CD1c-positive myeloid dendritic cell (primary cell): ENCODE data around the gene STARD6.
"Not testable (repeated sequence)": the region's sequence is repeated elsewhere in the genome, so short reads cannot be mapped to it uniquely, and the experiment has no call there.

Source experiments
- DNase-seq: peaks from one replicate; pipeline ENCODE4 v3.0.0-alpha.2; 2016; ENCODE audit errors: extremely low spot score

The STARD6 gene

DNA sequence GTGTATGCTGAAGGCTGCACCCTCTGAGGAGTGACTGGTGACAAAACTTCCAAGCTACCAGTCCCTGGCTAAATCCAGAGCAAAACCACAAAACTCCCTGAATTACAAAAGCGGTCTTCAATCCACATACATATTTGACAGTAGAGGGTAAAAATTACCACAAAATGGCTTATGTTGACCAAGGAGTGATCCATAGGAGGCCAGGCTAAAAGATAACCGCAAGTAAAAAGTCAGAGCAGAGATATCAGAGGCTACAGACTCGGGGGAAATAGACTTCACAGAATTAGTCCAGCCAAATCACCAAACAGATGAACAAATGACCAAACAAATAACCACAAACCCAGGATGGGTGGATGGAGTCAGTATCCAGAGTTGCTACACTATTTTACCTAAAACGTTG lies 19.4 kb downstream of the STARD6 start:
- no peak for DNase-seq

DNA sequence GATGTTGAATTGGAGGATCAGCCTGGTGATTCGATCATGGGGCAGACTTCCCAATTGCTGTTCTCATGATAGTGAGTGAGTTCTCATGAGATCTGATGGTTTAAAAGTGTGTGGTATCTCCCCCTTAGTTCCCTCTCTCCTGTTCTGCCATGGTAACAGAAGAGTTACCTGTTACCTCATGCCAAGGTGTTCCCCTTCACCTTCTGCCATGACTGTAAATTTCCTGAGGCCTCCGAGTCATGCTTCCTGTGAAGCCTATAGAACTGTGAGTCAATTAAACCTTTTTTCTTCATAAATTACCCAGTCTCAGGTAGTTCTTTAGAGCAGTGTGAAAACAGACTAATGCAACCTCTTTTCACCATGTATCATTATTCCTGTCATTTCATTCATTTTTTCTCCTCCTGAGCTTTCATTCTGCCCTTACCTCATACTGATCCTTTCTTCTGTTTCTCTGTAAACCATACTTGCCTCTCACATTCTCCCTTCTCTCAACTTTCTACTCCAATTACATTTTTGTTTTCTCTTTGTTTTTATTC lies 22.0 kb downstream of the STARD6 start:
- DNase-seq = no peak

DNA sequence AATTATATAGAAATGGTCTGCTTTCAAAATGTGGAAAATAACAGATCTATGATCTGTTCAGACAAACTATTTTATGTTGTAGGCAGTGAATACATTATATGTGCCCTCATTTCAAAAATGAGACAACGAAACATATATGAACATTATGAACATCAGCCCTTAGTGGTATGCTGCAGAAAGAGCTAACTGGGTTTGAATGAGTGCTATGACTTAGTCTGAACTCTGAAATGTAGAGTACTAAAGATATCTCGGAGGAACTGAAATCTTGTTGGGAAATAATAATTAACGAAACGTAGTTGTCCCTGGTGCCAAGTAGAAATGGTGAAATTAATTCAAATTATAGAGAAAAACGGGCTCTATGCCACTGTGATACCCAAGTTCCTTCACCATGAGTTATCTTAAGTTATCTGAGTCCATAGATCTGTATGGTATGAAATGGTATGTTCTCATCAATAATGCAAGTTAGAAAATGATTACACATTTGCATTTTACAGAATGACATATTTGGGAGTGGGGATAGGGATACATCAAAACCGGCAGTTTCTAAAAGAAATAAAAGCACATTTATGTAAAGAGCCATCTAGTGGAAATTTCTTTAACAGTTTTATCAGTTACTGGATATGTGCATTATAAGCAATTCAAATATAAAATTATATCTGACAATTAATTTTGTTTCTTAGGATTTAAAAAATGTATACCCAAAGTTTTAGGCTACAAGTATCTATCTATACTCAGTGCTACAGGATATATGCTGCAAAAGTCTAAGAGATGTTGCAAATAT lies 26.7 kb downstream of the STARD6 start:
- DNase-seq = no peak

DNA sequence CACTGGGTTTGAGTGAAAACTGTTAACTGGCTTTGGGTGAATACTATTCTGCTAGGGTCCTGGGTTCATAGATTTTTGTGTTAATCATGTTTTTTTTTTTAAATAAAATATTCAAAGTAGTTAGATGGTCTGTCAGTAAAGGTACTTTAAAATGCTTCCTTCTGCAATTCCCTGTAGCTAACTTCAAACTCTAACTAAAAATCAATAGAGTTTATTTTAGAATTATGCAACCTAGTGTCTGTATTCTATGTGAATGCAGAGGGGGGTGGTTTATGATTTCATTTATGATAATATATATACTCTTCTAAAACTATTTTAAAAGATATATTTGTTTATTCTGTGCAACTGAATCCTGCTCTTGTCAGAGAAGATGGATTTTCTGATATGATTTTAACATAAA lies 27.9 kb downstream of the STARD6 start:
- no peak for DNase-seq

DNA sequence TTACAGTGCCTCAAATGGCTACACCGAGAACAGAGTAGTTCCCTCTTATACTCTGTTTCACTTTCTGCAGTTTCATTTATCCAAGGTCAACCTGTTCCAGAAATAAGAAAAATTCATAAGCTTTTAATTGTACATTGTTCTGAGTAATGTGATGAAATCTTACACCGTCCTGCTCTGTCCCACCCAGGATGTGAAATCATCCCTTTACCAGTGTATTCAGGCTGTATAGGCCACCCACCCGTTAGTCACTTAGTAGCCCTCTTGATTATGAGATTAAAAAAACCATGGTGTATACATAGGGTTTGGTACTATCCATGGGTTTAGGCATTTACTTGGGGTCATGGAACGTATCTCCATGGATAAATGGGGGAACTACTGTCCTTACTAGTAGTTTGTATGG lies 29.8 kb downstream of the STARD6 start:
- no peak for DNase-seq

DNA sequence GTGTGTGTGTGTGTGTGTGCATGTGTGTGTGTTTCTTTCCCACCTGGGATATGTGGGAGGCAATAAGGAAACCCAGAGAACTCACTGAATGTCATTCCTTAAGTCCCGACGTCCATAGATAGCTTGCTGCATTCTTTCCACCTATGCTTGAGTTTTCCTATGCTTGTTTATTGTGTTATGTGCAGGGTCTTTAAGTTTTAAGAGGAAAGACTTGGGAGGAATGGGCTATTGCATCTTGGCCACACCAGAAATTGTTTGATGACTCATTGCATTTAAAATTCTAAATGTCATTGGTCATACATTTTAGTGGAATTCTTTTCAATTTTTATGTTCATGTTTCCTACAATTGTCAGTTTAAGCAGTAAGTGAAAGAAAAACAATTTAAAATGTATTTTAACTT lies 33.7 kb downstream of the STARD6 start:
- no peak for DNase-seq

DNA sequence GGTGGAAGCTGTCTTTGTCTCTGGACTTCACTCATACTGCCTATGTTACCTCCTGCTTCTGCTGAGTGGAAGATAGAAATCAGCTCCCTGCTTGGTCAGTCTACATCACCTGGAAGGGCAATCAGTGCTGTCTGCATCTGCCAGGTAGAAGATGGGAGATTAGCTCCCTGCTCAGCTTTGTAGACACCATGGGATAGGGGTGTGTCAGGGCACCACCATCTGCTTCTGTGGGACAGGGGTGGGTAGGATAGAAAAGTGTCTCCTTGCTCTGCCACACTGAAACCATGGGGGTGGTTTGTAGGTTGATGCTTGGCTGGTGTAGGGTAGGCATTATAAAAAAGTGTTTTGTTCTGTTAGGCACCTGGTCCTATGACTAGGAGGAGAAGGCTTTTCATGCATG lies 34.1 kb downstream of the STARD6 start:
- no peak for DNase-seq

DNA sequence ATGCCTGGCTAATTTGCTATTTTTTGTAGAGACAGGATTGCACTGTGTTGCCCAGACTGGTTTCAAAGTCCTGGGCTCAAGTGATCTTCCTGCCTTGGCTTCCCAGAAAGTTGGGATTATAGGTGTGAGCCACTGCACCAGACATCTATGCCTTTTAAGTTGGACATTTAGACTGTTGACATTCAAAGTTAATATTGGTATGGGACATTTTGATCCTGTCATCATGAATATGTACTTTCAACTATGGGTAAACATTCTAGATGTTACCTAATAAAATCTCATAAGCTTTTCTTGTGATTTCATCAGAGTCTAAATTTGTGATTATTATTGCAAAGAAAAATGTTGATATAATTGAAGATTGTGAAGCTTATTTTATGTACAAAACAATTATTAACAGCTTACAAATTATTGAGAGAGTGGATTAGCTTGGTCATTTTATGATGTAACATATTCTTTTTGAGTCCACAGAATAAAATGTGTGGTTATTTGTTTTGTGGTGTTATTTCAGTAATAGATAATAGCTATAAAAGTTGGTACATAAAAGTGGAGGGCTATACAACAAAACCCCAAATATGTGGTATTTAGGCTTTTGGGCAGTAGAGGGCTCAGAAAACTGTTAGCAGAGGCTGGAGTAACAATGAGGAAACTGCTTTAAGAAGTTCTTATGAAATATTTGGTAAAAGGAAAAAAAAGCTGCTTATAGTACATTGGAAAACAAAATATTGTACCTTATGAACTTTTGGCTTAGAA lies 41.4 kb downstream of the STARD6 start:
- no peak for DNase-seq

DNA sequence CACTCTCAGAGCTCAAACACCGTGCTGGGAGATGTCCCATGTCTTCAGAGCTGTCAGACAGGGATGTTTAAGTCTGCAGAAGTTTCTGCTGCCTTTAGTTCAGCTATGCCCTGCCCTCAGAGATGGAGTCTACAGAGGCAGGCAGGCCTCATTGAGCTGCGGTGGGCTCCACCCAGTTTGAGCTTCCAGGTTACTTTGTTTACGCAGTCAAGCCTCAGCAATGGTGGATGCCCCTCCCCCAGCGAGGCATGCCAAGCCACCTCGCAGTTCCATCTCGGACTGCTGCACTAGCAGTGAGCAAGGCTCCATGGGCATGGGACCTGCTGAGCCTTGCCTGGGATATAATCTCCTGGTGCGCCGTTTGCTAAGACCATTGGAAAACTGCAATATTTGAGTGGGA lies 48.1 kb downstream of the STARD6 start:
- not testable (repeated sequence) for DNase-seq

DNA sequence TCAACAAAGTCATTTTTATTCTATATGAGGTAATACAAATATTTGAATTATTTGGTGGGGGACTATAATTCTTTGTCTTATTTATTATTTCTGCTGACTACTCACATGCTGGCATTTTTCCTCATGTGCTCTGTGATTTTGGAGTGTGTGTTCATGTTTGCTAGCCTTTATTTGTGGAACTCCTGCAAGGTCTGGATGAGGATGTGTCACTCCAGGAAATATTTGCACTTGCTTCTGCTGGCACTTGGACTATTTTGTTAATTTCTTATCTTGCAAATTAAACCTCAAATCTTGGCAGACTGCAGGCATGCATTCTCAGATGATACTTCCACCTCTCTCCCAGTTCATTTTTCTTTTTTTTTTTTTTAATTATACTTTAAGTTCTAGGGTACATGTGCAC lies 54.2 kb downstream of the STARD6 start:
- DNase-seq = no peak

DNA sequence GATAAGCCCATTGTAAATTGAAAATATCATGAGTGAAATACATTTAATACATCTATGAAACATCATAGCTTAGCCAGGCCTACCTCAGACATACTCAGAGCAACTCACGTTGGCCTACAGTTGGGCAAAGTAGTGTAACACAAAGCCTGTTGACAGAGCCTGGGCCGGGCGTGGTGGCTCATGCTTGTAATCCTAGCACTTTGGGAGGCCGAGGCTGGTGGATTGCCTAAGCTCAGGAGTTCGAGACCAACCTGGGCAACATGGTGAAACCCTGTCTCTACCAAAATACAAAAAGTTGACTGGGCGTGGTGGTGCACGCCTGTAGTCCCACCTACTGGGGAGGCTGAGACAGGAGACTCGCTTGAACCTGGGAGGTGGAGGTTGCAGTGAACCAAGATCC lies 58.7 kb downstream of the STARD6 start:
- not testable (repeated sequence) for DNase-seq

DNA sequence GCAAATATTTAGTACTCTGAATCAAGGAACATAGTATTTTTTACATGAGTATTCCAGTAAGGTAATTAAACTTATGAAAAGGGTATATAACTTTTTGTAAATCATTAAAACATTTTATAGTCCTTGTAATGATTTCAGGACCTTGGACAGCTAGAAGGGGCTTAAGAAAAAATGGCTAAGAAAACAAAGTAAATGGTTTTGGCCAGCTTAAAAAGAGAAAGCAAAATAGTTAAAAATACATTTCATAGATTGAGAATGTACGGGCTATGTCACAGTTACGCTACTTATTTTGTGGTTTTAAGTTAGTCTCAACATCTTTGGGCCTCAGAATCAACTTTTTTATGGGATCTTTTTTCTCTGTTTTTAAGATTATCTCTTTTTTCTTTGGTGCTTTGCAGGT lies 61.6 kb downstream of the STARD6 start:
- no peak for DNase-seq

DNA sequence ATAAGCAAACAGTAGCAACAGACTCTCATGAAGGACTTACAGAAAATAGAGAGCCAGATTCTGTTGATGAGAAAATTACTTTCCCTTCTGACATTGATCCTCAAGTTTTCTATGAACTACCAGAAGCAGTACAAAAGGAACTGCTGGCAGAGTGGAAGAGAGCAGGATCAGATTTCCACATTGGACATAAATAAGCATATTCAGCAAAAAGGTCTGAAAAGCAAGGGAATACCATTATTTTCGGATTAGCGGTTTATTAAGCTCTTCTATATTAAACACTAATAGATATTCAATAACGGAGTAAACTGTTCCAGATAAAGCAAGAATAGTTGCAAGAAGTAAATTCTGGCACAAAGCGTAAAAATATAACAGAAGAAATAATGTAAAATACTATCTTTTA lies 63.4 kb downstream of the STARD6 start:
- no peak for DNase-seq

DNA sequence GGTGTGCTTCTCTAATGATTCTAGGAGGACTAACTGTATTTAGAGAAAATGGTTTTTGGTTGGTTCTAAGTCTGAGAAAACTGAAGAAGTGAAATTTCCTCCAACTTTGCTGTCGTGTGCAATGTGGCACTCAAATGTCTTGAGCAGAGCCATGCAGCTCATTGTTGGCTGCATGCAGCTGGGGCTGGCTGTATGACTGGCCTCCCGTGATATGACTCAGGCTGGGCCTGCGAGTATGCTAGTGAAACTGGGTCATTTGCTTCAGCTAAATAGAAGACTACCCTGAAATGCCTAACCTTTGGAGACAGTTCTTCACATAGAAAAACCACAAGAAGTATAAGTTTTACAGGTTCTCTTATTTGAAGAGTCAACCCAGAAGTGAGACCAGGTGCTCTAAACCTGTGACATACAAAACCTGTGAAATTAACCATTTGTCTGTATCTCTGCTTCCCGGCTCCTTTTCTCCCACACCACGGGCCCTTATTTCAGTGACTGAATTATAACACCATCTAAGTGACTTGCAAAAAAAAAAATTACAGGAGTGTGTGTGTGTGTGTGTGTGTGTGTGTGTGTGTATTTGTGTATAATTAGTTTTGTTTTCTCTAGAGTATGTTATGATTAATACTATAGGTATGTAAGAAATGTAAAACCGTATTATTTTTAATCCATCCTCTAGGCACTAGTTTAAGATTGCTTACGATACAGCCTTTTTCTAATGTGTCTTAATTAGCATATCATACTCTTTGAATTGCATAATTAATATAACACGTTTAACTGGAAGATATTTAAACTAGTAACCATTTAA lies 72.5 kb downstream of the STARD6 start:
- DNase-seq = no peak

DNA sequence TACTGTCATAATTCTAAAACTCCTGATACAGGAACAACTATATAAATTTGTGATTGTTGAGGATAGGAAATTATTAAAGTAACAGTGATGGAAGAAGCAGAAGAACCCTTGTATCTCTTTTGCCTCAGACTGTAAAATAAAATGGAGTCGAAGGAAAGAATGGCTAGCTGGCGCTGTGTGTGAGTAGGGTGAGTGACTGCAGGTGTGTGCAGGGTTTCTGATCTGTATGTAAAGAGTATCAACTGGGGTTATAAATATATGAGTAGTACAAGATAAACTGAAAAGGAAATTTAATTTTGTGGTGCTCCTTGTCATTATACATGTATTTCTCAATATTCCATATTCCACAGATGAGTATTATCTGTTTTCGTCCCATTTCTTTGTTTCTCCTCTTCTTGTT lies 73.1 kb downstream of the STARD6 start:
- no peak for DNase-seq

DNA sequence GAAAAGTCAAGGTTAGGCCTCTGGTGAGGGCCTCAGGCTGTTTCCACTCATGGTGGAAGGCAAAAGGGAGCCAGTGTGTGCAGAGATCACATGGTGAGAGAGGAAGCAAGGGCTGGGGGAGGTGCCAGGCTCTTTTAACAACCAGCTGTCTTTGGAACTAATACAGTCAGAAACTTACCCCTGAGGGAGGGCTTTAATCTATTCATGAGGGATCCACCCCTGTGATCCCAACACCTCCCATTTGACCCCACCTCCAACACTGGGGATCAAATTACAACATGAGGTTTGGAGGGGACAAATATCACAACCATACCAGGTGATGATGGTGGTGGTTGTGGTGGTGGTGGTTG lies 77.5 kb downstream of the STARD6 start:
- DNase-seq = no peak

DNA sequence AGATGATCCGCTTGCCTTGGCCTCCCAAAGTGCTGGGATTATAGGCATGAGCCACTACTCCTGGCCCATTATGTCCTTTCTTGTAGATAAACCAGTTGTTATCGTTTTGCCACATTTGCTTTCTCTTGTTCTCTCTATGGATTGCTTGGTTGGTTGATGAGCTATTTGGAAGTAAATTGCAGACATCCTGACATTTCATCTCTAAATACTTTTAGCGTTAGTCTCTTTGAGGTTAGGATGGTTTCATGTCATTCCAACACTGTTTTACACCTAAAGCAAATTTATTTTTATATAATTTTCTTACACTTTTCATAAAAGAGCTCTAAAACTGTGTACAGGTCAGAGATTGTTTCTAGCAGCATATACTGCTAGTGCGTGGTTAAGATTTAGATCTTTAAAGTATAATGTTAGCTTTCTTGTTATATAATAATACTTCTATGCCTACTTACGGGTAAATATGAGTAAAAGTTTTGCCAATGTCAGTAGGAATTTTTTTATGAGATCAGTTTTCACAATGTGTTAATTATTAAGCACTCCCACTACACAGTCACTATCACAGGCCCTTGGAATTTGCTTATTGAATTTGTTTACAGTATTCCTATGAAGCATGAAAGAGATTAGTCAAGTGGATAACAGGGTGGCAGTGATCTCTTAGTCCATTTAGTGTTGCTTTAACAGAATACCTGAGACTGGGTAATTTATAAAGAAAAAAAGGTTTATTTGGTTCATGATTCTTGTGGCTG lies 78.0 kb downstream of the STARD6 start:
- DNase-seq = no peak

DNA sequence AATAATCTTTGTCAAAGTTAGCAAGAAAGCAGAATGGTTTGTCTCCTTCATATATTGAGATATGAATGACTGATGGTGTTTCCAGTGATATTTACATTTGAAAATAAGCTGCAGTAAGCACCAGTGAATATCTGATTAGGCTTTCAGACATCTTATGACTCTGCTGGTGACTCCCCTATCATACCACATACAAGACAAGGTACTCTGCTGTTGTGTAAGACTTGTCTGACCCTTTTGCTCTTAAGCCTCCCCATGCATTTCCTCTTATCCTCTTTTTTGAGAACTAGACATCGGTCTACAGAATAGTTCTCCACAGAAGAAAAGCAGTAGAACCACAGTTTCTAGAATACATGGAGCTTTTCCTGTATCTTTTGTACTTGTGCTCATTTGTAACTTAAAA lies 79.0 kb downstream of the STARD6 start:
- no peak for DNase-seq

DNA sequence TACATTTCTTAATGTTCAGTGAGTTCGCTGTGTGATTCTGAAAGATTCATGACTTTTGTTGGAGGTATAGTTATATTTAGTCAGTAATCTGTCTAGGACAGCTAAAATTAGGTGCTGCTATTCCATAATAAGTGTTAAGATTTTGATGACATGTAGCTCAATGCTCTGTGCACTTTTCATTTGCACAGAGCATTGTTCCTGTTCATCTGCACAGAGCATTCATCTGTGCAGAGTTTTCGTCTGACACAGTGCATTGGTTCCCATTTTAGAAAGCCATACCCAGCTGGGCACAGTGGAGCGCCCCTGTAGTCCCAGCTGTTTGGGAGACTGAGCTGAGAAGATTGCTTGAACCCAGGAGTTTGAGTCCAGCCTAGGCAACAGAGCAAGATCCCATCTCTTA lies 79.8 kb downstream of the STARD6 start:
- no peak for DNase-seq
